Stimulated activated CD4-positive, alpha-beta T cell treated with anti-CD3 and anti-CD28 coated beads, TNF-alpha, amount 100 ng/mL, for 24 hours (primary cell): ENCODE measurements around the gene TMEM37.
"Not testable (repeated sequence)": the region's sequence is repeated elsewhere in the genome, so short reads cannot be mapped to it uniquely, and the experiment has no call there.

ENCODE experiments used
- DNase-seq, 3 experiments: peaks; one replicate each; pipeline ENCODE4 v3.0.0-alpha.2; 2020; ENCODE audit warnings: low read depth in 3 of 3

The TMEM37 gene, protein sequence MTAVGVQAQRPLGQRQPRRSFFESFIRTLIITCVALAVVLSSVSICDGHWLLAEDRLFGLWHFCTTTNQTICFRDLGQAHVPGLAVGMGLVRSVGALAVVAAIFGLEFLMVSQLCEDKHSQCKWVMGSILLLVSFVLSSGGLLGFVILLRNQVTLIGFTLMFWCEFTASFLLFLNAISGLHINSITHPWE

DNA sequence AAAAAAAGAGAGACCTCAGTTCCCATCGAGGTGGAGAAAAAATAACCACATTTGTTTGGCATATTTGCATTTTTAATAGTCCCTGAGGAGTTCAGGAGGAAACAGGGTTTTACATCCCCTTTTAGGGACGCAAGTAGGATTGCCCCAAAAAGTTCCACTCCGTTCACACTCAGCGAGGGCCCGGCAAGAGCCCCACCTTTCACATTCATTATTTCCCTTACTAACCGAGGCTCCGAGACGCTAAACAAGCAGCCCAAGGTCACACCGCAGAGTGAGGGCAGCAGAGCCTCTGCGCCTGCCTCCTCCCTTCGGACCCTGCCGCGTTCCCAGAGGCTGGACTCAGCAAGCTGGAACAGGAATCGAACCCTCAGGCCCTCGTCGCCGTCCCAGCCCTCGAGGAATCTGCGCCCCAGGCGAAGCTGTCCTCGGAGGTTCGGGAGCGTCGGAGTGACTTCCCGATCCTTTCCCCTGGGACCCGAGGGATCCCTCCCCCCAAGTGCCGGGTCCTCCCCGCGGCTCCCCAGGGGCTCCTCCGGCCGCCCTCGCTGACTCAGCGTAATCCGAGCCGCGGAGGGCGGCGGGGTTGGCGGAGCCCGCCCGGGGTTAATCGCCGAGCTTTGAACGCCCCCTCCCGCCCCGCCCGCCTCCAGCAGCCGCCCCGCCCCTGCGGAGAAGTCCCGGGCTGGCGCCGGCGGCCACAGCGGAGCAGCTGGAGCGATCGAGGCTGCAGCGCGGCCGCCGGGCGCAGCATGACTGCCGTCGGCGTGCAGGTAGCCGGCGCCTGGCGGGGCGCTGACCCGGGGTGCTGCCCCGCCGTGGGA lies at the start of gene TMEM37:
Gene TMEM37, plus strand, starts transcription at position 700 of the 821 bp plus-strand sequence. Its CDS starts 50 bp downstream, at position 750.
- peak in 1 of 3 experiments; percentile 5 for DNase-seq

DNA sequence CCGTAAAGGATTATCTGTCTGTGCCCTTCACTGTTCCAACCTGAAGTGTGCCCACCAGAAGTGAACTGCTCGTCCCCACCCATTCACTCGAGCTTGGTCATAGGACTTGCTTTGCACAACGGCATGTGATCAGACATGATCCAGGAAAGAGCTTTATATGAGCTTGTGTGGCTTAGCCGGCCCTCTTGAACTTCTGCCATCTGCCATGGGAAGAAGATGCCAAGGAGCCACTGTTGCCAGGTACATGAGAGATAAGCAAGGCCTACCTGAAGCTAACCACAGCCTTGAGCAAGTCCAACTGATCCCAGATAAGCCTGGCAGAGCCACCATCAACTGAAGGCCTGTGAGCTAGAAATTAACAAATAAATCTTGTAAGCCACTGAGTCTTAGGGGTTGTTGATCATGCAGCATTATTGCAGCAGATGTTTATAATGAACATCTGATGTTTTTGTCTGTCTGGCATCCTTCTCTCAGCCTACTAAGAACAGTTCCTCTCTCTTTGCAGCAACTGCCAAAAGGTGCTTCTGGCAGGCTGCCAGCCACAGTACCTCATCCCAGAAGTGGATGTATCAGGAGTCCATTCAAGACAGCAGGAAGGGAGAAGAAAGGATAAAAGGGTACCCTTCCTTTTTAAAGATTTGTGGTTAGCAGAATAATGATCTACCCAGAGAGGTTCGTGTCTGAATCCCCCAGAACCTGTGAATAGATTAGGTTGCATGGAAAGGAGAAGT lies 48.1 kb upstream of the TMEM37 start:
- DNase-seq: no peak

DNA sequence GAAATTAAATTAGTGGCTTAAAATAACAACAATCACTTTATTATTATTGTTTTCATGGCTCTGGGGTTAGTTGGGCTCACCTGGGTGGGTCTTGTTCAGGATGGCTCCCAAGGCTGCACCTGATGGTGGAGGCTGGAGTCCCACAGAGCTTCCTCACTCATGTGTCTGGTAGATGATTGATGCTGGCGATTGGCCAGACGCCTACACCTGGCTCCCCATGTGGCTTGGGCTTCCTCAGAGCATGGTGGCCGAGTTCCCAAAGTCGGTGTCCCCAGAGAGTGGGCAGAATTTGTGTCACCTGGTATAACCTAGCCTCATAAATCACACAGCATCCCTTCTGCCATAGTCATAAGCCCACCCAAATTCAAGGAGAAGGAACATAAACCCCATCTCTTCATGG lies 46.7 kb upstream of the TMEM37 start:
- DNase-seq: no peak

DNA sequence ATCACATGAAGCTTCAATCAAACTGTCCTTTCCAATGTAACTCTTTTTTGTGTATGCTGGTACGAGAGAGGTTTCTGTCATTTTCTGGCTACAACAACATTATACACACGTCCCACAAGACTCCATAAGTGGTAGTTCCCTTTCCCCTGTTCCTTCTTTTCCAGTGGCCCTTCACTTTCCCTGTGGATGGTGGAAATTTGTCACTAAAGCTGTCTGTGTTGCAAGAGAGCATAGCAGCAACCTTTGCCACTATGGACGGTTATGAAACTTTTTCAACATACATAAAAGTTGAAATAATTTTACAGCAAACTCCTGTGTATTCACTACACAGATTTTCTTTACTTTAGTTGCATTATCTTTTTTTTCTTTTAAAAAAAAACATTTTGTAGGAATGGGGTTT lies 46.2 kb upstream of the TMEM37 start:
- DNase-seq: no peak

DNA sequence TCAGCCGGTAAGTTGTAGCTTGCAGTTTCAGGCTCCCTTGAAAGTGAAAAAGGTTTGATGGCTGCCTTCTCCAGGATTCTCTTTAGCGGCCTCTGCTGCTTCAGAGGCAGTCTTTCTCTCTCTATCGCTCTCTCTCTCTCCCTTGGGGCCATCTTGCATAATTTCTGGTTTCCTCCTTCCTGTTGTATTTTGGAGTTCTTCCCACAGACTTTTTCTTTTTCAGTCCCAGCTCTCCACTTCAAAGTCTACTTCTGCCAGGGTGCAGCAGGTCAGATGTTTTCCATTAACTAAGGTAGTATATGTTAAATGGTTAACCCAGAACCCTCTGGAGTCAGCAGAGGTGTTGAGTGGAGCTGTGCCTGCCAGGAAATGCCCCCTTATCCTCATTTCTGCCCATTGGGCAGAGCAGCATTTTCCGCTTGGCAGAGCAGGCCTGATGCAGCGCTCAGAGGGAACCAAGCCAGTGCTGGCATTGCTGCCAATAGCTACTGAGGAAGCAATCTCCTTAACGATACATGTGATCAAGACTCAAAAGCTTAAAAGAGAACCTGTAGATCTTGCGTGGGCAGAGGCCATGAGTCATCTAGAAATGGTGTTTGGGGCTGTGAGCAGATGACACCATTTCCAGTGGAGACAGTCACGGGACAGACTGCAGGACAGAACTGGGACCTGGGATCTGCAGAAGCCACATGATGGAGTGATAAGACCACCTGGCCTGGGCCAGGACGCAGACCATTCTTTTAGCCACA lies 44.1 kb upstream of the TMEM37 start:
- peak in 2 of 3 experiments; percentile 7 to 14 for DNase-seq

DNA sequence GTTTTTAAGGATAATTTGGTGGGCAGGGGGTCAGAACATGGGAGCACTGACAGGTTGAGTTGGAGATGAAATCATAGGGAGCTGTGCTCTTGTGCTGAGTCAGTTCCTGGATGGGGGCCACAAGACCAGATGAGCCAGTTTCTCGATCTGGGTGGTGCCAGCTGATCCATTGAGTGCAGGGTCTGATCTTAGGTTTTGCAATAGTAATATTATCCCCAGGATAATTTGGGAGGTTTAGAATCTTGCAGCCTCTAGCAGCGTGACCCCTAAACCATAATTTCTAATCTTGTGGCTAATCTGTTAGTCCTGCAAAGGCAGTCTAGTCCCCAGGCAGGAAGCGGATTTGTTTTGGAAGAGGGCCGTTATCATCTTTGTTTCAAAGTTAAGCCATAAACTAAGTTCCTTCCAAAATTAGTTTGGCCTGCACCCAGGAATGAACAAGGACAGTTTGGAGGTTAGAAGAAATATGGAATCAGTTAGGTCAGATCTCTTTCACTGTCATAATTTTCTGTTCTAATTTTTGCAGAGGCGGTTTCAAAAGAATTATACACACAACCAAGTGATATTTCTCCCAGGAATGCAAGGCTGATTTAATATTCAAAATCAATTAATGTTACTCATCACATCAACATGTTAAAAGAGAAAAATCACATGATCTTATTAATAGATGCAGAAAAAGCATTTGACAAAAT lies 41.9 kb upstream of the TMEM37 start:
- DNase-seq: no peak

DNA sequence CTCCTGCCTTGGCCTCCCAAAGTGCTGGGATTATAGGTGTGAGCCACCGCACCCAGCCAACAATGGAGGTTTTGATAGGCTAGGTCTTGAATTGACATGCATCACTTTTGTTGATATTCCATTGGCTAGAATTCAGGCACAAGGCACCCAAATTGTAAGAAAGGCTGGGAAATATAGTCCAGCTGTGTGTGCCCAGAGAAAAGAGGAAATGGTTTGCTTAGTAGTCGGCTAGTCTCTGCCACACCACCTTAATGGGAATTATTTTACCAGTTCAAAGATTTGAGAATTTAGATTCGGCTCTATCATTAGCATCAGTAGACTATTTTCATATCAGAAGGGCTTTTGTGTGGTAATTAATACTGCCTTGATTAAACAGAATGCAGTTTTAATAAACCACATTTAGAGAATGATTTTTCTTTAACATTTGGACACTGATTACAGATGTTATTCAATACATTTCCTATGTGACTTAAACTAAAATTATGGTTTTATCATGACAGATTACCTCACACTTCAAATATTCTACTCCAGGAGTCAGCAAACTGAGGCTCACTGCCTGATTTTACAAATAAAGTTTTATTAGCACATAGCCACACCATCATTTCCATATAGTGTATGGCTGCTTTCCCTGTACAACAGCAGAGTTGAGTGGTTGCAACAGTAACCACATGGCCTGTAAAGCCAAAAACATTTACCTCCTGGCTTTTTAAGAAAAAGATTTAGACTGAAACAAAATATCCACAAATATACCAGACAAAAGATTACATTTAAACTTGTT lies 37.5 kb upstream of the TMEM37 start:
- DNase-seq: no peak

DNA sequence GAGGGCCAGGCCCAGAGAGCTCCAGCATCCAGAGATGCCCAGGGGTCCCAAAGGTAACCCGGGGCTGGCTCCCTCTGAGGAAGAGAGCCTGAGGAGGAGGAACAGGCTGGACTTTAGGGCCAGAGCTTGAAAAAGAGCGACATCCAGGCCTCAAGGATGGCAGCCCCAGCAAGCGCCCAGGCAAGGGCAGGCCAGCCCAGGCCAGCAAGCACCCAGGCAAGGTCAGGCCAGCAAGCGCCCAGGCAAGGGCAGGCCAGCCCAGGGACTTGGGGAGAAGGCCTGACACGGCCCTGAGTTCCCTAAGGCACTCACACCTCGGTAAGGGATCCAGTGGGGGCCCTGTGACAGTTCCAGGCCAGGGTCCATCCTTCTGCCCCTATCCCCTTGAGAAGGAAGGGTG lies 34.5 kb upstream of the TMEM37 start:
- no peak for DNase-seq

DNA sequence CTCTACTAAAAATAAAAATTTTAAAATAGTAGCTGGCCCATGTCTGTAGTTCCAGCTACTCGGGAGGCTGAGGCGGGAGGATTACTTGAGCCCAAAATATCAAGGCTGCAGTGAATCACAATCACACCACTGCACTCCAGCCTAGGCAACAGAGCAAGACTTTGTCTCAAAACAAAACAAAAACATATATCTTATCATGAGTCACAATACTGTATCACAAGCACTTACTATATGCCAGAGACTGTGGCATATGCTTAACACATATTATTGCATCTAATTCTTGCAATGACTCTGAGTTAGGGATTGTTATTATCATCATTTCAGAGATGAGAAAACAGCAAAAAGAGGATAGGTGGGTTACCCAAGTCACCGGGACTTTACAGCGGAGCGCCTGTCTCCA lies 29.5 kb upstream of the TMEM37 start:
- DNase-seq: no peak

DNA sequence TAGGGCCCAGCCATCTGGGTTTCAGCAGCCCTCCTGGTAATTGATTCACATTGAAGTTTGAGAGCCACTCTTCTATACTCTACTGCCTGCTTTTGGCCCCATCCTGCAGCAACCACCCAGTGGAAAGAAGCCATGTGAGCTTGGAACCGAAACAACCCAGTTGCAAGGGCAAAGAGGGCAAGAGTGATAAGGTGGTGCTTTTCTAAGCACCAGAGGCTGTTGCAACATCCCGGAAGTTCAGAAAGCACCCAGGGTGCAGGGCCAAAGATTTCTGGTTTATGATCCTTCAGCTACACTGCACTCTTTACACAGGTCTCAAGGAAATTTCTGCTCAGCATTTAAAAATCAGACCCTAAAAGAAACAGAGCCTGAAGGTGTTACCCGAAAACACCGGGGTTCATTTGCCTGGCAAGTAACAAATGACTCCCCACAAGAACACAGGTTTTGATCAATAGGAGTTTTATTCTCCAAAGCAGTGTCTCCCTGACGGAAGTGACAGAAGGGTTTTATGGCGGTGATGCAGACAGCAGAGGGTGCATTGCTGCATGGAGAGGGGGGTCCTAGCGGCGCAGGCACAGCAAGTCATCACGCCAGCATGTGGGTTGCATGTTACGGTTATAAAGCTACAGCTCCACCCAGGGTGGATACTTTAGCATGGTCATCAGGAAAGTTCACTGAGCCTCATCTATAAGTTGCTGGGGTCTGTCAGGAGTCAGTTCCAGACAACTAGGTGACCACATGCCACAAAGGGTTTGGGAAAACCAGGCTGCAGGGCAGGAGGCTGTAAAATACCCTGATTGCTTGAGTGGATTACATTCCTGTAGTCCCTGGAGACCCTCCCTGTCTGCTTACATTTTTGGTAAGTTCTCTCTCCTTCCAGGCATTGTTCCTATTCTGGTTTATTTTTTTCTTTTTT lies 28.8 kb upstream of the TMEM37 start:
- DNase-seq: no peak

DNA sequence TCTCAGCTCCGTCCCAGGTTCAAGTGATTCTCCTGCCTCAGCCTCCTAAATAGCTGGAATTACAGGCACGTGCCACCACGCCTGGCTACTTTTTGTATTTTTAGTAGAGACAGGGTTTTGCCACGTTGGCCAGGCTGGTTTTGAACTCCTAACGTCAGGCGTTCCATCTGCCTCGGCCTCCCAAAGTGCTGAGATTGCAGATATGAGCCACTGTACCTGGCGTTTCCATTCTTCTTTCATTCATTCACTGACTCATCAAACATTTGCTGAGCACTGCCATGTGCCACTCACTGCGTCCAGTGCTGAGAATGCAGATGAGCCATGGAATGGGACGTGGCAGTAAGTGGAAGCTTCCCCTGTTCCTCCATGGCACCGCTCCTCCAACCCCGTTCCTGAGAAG lies 28.0 kb upstream of the TMEM37 start:
- not testable (repeated sequence) for DNase-seq

DNA sequence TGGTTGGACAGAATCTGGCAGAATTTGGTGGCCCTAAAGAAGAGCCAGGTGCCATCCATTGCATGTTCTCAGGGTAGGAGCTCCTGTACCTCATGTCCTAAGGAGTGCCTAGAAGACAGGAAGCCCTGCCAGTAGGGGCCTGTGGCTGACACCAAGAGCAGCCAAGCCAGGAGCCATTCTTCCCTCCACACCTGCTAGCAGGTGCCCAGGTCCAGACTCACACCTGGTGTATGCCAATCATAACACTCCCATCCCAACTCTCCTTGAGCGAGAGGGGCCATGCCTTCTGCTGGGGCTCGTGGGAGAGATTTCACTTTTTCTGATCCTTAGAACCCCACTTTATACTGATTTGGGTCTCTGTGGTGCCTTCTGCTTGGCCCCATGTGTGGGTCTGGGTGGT lies 26.5 kb upstream of the TMEM37 start:
- DNase-seq: no peak

DNA sequence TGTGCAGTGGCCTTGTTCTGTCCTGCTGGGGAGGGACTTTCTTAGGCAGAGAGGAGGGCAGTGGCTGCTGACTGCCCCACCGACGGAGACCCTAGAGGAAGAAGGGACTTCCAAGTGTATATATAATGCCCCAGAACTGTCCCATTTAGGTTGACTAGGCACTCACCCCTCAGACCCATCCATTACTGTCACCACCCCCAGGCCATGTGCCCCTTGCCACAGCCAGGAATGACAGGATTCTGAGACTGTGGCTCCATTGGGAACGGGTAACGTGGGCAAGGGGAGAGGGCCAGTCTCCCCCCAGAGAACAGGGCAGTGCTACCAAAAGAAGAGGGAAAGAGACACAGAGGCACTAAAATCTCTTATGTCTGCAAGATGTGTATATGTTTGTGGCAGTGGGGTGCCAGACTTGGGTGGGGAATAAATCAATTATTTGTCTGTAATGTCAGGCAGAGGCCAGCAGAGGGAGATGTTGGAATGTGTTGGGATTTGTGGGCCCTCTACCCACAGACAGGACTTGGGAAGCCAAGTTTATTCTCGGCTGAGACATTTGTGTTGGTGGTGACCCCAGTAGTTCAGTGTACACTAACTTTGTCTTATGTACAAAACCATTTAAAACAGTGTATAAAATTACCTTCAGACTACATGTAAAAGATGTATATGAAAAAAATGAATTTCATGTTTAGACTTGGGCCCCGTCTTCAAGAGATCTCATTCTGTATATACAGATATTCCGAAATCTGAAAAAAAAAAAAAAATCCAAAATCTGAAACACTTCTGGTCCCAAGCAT lies 24.0 kb upstream of the TMEM37 start:
- no peak for DNase-seq

DNA sequence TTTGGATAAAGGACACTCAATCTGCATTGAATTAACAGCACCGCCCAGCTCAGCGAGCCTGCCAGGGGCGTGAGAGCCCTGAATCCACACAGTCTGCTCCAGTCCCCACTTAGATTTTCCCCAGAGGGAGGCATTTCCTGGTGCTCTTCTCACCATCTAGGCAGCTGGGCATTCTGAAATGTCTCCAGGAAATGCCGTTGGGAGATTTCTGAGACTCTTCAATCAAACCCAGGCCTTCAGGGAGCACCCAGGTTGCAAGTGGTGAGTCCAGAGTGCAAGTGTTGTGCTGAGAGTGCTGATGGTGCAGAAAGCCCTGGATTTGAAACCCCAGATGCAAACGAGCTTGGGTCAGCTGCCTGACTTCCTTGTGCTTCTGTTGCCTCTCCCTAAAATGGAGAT lies 23.4 kb upstream of the TMEM37 start:
- DNase-seq: no peak

DNA sequence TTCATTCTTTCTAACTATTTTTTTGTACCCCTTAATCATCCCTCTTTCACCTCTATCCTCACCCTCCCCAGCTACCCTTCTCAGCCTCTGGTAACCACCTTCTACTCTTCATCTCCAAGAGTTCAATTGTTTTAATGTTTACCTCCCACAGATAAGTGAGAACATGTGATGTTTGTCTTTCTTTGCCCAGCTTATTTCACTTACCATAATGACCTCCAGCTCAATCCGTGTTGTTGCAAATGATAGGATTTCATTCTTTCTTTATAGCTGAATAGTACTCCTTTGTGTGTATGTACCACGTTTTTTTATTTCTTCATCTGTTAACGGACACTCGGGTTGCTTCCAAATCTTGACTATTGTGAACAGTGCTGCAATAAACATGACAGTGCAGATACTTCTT lies 22.1 kb upstream of the TMEM37 start:
- no peak for DNase-seq

DNA sequence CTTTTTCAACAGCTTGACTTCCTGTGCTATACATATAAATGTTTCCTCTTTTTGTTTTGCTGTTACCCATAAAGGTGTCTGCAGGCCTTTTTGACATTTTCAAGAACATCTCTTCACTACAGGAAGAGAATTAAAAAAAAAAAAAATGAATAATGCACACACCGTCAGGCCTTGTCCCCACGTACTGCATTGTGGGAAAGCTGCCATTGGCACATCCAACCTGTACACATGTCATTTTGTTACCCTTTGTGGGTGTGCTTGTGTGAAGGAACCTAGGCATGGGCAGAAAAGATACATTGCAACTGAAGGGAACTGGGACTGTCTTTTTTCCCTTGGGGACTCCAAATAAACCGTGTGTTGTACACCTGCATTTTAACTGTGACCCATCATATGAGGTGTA lies 16.8 kb upstream of the TMEM37 start:
- no peak for DNase-seq

DNA sequence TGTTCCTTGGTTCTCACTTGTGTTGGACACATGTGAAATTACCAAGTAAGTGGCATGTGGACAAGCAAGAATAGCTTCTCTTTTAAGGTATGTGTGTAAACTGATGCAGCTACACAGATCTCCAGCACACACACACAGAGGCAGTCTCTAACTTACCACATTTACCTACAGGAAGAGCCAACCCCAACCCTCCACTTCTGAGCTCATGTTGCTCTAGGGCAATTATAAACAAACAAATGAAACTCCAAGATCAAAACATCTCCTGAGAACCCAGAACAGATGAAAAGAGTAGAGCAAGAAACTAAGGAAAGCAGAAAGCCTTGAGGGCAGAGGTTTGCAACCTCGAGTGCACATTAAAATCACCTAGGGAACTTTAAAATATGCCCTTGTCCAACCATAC lies 16.0 kb upstream of the TMEM37 start:
- DNase-seq: no peak

DNA sequence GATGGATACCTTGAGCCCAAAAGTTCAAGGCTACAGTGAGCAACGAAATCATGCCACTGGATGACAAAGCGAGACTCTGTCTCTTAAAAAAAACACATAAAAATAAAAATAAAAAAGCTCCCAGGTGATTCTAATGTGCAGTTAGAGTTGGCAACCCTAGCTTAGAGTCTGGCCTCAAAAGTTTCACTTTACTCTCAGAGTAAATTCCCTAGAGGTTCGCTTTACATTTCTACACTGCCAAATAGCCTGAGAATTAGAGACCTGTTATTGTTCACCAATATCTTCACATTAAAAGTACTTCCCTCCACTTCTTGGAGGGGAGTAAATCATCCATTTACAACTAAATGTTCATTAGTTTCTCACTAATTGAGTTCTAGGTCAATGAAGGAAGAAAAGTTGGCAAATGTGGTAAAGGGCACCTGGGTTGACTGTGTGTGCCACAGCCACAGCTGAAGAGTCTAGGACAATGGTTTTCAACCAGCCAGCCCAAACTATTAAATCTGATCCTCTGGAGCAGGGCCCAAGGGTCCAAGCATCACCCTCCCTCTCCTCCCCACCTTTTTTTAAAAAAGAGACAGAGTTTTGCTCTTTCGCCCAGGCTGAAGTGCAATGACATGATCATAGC lies 15.2 kb upstream of the TMEM37 start:
- no peak for DNase-seq
